A204.1 (cell line): ENCODE results near the gene WDR1.

Experiments
- FAIRE-seq: peaks from 2 replicates; lab custom pipeline; 2012; peaks lifted over from hg19 to GRCh38; lab: Jason Lieb, UNC

Gene WDR1

GRCh38 chr4:10084651-10085358 lies 31.8 kb downstream of the WDR1 start:
- no peak for FAIRE-seq

GRCh38 chr4:10083861-10084641 lies 32.5 kb downstream of the WDR1 start:
- FAIRE-seq = no peak

DNA sequence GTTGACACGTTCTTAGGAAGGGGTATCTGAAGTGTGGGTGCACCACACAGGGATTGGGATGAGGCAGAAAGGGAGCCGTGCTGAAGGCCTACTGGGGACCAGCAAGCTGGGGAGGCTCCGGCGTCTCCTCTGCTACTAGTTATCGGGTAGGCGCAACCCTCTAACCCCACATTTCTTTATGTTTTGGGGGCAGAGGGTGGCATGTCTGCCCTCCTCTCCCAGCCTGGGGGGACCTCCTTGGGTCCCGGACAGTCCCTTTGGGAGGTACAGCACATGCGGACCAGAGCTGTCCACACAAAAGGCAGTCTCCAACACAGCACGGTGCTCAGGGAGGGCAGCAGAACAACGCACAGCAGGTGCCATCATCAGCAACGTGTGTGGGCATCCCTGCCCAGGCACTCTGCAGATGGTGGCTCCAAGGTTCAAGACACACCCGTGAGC lies 33.2 kb downstream of the WDR1 start:
- no peak for FAIRE-seq

- FAIRE-seq = no peak
These were observed 33.9 kb downstream of the WDR1 start for GRCh38 chr4:10082459-10083272.

DNA sequence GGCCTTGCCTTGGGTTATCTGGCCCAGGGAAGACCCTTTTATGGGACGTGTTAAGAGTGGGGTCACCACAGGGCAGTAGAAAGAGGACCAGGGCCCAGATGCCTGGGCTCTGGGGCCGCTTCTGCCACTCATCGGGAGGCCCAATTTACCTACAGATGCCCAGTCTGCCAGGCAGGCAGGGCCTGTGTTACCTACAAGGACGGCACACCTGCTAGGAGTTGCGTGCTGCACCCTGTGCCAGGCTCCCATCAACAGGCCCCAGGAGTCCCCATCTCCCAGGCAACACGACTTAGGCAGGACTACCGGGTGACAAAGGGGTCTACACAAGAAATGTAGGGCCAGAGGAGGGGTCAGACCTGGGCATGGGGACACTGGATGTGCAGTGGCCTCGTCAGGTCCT lies 34.6 kb downstream of the WDR1 start:
- FAIRE-seq = no peak

GRCh38 chr4:10081218-10081606 lies 35.4 kb downstream of the WDR1 start:
- no peak for FAIRE-seq

GRCh38 chr4:10080589-10081217 lies 35.9 kb downstream of the WDR1 start:
- FAIRE-seq = no peak

DNA sequence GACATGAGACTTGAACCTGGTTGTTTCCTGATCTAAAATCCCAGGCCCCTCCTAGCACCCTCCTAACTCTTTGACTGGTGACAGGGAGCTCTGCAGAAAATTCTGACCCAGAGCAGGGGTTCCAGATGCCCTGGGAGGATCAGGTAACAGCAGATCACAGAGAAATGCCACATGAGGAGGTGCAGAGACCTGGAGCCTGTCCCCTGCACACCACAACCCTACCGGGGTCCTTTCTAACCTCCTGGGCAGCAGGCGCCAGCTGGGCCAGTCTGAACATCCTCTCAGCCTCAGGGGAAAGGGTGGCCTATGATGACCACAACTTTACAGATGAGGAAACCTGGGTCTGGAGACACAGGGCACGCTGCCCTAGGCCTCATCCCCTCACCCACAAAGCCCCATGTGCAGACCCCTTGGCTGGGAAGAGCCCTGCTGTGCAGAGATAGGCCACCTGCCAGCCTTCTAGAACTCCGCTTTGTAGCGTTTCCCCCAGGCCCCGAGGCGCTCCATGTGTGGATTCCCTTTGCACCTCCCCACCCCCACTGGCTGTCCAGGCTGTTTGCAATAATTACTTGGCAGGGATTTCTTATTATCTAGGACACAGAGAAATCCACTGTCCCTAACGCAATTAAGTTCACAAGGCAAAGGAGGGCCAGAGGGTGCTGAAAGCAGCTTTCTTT lies 36.5 kb downstream of the WDR1 start:
- no peak for FAIRE-seq

DNA sequence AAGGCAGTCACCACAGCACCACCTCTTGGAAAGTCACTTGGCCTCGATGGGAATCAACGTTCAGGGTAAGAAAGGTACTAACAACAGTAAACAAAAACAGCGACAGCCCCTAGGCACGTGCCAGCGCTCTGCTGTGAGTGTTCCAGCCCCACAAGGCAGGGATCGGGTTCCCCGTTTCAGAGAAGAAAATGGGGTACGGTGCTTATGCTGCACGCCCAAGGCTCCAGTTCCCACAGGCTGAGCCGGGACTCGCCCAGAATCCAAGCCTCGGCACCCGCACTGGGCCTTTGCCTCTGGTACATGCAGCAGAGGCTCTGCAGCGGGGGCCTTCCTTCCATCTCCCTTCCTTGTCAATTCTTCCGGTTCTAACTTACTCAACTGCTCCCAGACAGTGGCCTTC lies 37.3 kb downstream of the WDR1 start:
- no peak for FAIRE-seq

DNA sequence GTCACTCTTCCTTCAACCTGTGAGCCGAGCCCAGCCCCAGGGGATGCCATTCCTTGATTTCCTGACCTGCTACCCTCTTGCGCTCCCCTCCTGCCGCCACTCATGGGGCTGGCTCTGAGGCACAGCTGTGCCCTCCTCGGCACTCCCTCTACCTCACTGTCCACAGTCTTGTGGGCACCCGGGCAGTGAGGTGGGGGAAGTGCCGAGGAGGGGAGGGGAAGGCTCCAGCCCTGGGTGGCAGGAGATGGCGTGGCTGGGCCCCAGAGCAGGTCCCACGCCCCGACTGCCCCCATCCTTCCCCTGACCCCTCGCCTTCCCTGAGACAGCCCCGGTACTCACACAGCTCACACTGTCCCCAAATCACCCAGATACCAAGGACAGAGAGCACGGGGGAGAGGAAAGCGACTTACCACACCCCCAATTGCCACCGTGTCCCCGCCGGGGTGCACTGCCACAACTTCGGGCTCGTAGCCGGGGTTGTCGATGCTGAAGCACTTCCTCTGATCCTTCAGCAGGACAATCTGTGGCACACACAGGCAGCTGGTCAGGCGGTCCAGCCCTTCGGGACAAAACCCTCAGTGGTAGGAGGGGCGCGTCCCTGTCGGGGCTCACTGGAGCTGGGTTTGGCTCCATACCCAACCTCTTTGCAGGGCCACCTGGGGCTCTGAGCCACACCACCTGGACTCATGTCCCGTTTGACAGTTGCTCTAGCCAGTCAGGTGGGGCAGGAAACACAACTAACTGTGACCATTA lies 37.9 kb downstream of the WDR1 start:
- no peak for FAIRE-seq

- FAIRE-seq = no peak
These were observed 38.9 kb downstream of the WDR1 start for GRCh38 chr4:10077483-10078335.

DNA sequence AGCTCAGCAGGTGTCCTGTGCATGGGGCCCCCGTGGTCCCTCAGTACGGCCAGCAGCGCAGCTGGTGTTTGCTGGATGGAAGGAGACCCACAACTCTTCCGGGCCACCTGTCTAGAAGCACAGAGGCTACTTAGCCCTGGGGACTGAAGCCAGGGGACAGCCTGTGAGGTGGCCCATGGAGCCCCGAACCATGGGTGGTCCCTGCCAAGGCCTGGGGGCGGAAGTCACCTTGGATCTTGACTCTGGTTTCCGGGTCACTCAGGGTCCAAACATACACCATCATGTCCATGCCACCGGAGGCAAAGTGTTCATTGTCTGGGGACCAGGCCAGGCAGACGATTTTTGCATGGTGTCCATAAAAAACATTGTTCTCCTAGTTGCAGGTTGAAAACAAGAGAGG lies 39.5 kb downstream of the WDR1 start:
- FAIRE-seq = no peak

DNA sequence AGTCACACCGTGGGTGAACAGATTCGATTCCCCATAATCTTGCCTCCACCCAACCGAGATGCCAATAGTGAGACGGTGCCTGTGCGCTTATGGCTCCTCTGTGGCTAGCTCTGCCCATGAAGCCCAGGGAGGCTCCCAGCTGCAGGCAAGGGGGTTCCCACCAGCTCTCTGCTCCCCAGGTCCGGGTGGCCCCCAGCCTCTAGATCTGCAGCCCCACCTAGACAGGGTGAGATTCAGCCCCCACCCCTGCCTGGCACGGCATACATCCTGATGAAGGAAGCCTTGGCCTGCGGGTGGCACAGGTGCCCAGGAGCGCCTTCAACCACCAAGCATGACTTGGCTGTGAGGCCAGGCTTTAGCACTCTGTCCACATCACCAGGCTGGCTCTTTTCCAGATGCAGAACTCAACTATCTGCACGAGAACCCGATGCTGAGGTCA lies 40.6 kb downstream of the WDR1 start:
- FAIRE-seq = no peak

DNA sequence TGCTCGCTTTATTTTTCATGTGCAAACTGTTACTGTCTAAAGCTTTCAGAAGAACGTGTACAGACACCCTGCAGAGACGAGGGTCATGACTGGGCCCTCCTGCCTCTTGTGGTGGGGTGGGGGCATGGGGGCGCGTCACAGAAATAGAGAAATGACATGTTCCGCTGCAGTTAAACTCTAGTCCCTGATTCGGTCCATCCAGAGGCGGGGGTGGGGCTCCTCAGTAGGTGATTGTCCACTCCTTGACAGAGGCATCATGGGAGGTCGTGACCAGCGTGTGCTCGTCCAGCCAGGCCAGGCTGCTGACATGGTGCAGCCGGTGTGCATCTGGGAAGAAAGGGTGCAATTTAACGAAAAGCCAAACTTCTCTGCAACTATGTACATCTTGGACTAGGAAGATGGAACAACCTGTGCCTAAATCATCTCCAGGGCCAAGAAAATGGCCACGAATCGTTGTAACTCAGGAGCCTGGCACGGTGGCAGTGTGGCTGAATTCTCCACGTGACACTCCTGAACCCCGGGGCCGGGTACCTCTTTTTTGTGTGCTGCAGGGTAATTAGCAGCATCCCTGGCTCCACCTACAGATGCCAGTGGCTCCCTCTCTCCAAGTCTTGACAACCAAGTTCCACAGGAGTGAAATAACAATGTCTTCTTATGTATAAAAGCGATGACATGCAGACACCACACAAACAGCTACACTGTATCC lies 41.3 kb downstream of the WDR1 start:
- FAIRE-seq = no peak

DNA sequence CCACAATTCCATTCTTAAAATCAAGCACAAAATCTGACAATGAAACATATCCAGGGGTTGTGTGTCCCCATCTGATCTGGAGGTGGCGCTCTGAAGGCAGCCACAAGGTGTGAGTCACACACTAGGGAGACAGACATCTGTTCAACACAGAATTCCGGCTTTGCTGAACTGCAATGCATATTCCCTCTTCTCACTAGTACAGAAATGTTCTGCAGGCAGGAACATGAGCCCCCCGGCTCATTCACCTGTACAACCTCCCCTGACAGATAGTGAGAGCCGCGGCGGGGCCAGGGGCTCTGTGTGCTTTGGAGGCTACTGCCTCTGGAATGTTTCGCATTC lies 41.9 kb downstream of the WDR1 start:
- no peak for FAIRE-seq

DNA sequence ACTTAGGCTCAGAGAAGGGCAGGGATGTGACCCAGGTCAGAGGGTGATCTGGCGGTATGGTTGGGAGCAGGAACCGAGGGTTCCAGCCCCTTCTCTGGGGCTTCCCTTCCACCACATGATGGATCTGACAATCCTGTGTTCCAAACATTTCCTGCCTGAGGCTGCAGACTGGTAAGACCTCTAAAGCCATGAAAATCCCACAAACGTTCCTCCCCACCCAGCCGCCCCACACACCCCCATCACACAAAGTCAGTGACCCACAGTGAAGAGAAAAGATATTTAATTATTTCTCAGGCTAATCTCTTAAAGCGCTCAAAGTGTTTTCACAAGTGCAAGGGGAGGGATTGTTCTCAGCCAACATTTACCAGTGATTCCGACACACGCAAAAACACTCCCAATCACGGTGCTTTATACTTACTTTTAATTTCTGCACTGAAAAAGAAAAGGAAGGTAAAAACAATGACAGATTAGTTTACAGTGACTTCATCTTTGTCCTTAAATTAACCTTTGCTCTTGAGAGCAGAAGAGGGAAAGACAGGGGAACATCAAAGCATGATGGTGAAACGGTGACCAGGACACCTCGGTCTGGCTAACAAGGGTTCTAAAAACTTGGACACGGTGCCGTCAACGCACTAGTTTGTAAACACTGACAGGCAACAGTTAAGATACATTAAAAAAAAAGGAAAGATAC lies 42.4 kb downstream of the WDR1 start:
- no peak for FAIRE-seq

GRCh38 chr4:10072420-10073017 lies 44.1 kb downstream of the WDR1 start:
- no peak for FAIRE-seq

DNA sequence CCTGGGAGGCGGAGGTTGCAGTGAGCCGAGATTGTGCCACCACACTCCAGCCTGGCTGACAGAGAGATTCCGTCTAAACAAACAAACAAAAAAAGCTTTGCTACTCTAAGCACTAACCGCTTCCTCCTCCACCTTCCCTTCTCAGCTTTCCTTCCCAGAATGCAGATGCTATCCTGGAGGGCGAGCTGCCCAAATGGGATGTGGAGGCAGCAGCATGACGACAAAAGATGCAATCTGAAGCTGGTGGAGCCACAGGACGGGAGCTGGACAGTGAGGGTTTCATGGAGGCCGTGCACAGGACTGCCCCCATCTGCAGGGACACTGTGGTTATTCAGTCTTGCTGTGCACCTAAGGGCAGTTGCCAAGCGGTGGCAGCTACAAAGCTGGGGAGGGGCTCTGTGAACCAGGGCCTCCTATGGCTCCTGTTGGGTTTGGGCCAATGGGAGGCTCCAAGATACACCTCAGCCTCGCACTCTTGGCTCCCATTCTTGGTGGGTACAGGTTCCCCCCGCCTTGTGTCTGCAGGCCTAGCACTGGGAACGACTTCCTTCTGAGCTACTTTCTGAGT lies 47.4 kb downstream of the WDR1 start:
- no peak for FAIRE-seq
